Ovary (tissue), 9 donors: Measurements from ENCODE around the gene LRP1. TPM values are rescaled to one million over a fixed set of nuclear protein-coding genes. Genes with fewer than 3 reads are reported as not detected.

Source experiments
- DNase-seq, 5 donors: peaks; one replicate each; pipeline ENCODE4 v3.0.0-alpha.2; 2019 to 2020
- H3K27ac ChIP-seq, 2 donors: fragments of 200-600 bp; one replicate each; pipeline versions ENCODE4 v1.5.1 to v1.8.0; 2019 to 2022
- H3K27me3 ChIP-seq: fragments of 200-600 bp; one replicate; pipeline ENCODE4 v1.8.0; 2022
- H3K36me3 ChIP-seq: fragments of 200-600 bp; sonication (generic); one replicate; pipeline ENCODE4 v1.5.1; 2019
- H3K4me1 ChIP-seq: one replicate; pipeline ENCODE4 v1.8.1; 2013; ENCODE audit warnings: mild to moderate bottlenecking, moderate library complexity; ENCODE audit not compliant: insufficient read depth
- H3K4me3 ChIP-seq: fragments of 200-600 bp; sonication (generic); one replicate; pipeline ENCODE4 v1.5.1; 2017
- H3K9me3 ChIP-seq, 2 donors: fragments of 200-600 bp in 1 of 2; sonication (generic) in 1 of 2; one replicate each; pipeline versions ENCODE4 v1.5.1 to v1.8.1; 2013 to 2019; ENCODE audit warnings: mild to moderate bottlenecking in 1 of 2, moderate library complexity in 1 of 2
- CTCF ChIP-seq, 3 donors: fragments of 450-650 bp in 2 of 3; fragments of 200-600 bp in 1 of 3; IDR thresholded peaks; one replicate each; pipeline versions ENCODE4 v1.5.1 to v1.8.0; 2016 to 2022; ENCODE audit warnings: antibody characterized with exemption in 3 of 3, mild to moderate bottlenecking in 1 of 3
- EP300 ChIP-seq: sonication (generic); formaldehyde crosslinking; IDR thresholded peaks from one replicate; pipeline ENCODE4 v1.6.1; 2017; ENCODE audit warnings: antibody characterized with exemption
- POLR2A ChIP-seq: fragments of 450-650 bp; IDR thresholded peaks from one replicate; pipeline ENCODE4 v1.6.1; 2017; ENCODE audit warnings: antibody characterized with exemption, mild to moderate bottlenecking, moderate library complexity
- WGBS, 3 donors: extraction: QIAGEN DNeasy Blood & Tissue Kit in 1 of 3; methylation state at CpG; one replicate each; pipeline versions ENCODE4 v1.1.5 to v1.1.7; 2013 to 2017; 5-methylcytosine and 5-hydroxymethylcytosine counted together
- intact Hi-C, 4 donors: fragments of 100-400 bp; cut with DNase I; formaldehyde crosslinking; loops; one replicate each; pipeline versions ENCODE4 v1.11.0 to v1.15.1; 2022 to 2023
- polyA plus RNA-seq, 2 donors: library from polyadenylated mRNA; stranded (reverse); fragments of 200-250 nt in 1 of 2; fragments of 350-450 nt in 1 of 2; fragmentation: Illumina TruSeq in 1 of 2; extraction: RNeasy Lipid Tissue Mini Kit (QIAGEN cat#74804) in 1 of 2; gene quantifications; one replicate each; pipeline ENCODE4 v1.2.3, GENCODE V29; 2013 to 2014
- total RNA-seq, 7 donors: library from RNA; depleted of rRNA in 2 of 7; stranded (reverse); fragments of >200 nt in 2 of 7; fragmentation: NEBNext Ultra II Directional in 3 of 7; extraction: Animal tissue kit (Norgen Biotek cat#: 25700) in 3 of 7; gene quantifications; one replicate each; pipeline versions ENCODE4 v1.1.0 to v1.2.4, GENCODE V29; 2016 to 2023
- donor health status: DM: no; HTN: no; CAD: no; lungs with moderate emphysema.
- donor health status: DM: no; HTN: no; CAD: no.
- donor health status: Bipolar disorder and iron deficiency.
- donor health status: DM: yes; HTN: yes; CAD: no.
- donor health status: DM: no; HTN: no; CAD: no.
- donor health status: DM: yes; HTN: yes; CAD: no.

Gene LRP1
- total and polyA plus RNA-seq, 9 donors, result 76.4 to 640 (median 323) TPM

- Histone ChIP-seq H3K36me3 (peaks cover 2% of the 10 kb centered on the region), H3K27ac (no peak overlapping the region), H3K27me3 (no peaks in the 10 kb centered on the region), H3K4me3 (no peak overlapping the region), H3K9me3 (no peaks in the 10 kb centered on the region), H3K4me1 (peaks cover 2% of the 10 kb centered on the region)
- DNase-seq, result no peak
- TF ChIP-seq EP300, result no peak
- TF ChIP-seq CTCF (IDR thresholded peaks at IDR 0.05), result no peak
- no peak for TF ChIP-seq POLR2A
- WGBS, 3 donors, result 91 to 93% (median 91%) methylated on average over 20 of the region's 20 CpGs
- intact Hi-C loops, result loop anchor here in 2 of 4 donors (5.0 kb wide), 2 partner anchors 53 to 113 kb away; partner anchors contain the start of gene LRP1 (in 1 of the 2)
These were observed 52.2 kb downstream of the LRP1 start for GRCh38 chr12:57180321-57180989.

GRCh38 chr12:57181072-57181471, 52.8 kb downstream of the LRP1 start:
- no peaks in the 10 kb centered on the region for H3K4me1 ChIP-seq
- H3K27me3 ChIP-seq, result no peaks in the 10 kb centered on the region
- no peak overlapping the region for H3K4me3 ChIP-seq
- 46 to 61% (median 56%) methylated on average over 9 of the region's 9 CpGs for WGBS, 3 donors
- H3K27ac ChIP-seq, result no peak overlapping the region
- no peaks in the 10 kb centered on the region for H3K9me3 ChIP-seq
- no peak for DNase-seq
- peaks cover 2% of the 10 kb centered on the region for H3K36me3 ChIP-seq
- TF ChIP-seq POLR2A, result no peak
- TF ChIP-seq EP300, result no peak
- intact Hi-C loops, result loop anchor here in 2 of 4 donors (5.0 kb wide), 2 partner anchors 54 to 114 kb away; partner anchors contain the start of gene LRP1 (in 1 of the 2)

GRCh38 chr12:57181561-57182155, 53.4 kb downstream of the LRP1 start:
- no peaks in the 10 kb centered on the region for H3K4me1 ChIP-seq
- H3K27me3 ChIP-seq, result no peaks in the 10 kb centered on the region
- no peak overlapping the region for H3K4me3 ChIP-seq
- TF ChIP-seq CTCF (IDR thresholded peaks at IDR 0.05), result no peak
- no peak for TF ChIP-seq EP300
- TF ChIP-seq POLR2A, result no peak
- DNase-seq, result no peak
- peaks cover 2% of the 10 kb centered on the region for H3K36me3 ChIP-seq
- intact Hi-C loops, result loop anchor here in 3 of 4 donors (2.0 to 5.0 kb wide), 3 partner anchors 54 to 114 kb away; partner anchors contain the start of gene LRP1 (in 1 of the 3)
- no peak overlapping the region for H3K27ac ChIP-seq
- H3K9me3 ChIP-seq, result no peaks in the 10 kb centered on the region
- 47 to 69% (median 57%) methylated on average over 5 of the region's 5 CpGs for WGBS, 3 donors

- no peak overlapping the region for H3K27ac ChIP-seq
- H3K9me3 ChIP-seq, result no peaks in the 10 kb centered on the region
- intact Hi-C loops, result loop anchor here in 3 of 4 donors (2.0 to 5.0 kb wide), 3 partner anchors 56 to 116 kb away; partner anchors contain the start of gene LRP1 (in 1 of the 3)
- peak; percentile 58 to 92 (median 91) for TF ChIP-seq CTCF (IDR thresholded peaks at IDR 0.05)
- TF ChIP-seq EP300, result no peak
- peak; percentile 13 for TF ChIP-seq POLR2A
- peaks cover 2% of the 10 kb centered on the region for H3K36me3 ChIP-seq
- no peaks in the 10 kb centered on the region for H3K27me3 ChIP-seq
- no peak overlapping the region for H3K4me3 ChIP-seq
- H3K4me1 ChIP-seq, result no peaks in the 10 kb centered on the region
- peak; percentile 67 to 87 (median 83) for DNase-seq
- WGBS, 3 donors, result 65 to 66% (median 65%) methylated on average over 13 of the region's 13 CpGs
These were observed 54.8 kb downstream of the LRP1 start for GRCh38 chr12:57182918-57183575.
